Vagina (tissue), 2 donors: ENCODE data around the gene C10orf143.

ENCODE experiments used
- CTCF ChIP-seq, 3 experiments: fragments of 450-650 bp in 2 of 3; fragments of 200-600 bp in 1 of 3; sonication (generic) in 1 of 3; IDR thresholded peaks; one replicate each; pipeline ENCODE4 v1.5.1; 2017 to 2019; ENCODE audit warnings: antibody characterized with exemption in 3 of 3, mild to moderate bottlenecking in 2 of 3, moderate library complexity in 2 of 3
- POLR2A ChIP-seq, 2 donors: fragments of 450-650 bp; IDR thresholded peaks; one replicate each; pipeline ENCODE4 v1.6.1; 2017; ENCODE audit warnings: antibody characterized with exemption in 2 of 2, mild to moderate bottlenecking in 2 of 2, moderate library complexity in 2 of 2

GRCh38 chr10:130141460-130141859 lies 30.8 kb upstream of the C10orf143 start:
- TF ChIP-seq POLR2A (IDR thresholded peaks at IDR 0.05) (no peak), CTCF (IDR thresholded peaks at IDR 0.05) (no peak)
